Duodenal mucosa (tissue), 2 donors: ENCODE results near the gene TIA1.
"Not testable (repeated sequence)": the region's sequence is repeated elsewhere in the genome, so short reads cannot be mapped to it uniquely, and the experiment has no call there.

Experiments
- H3K27ac ChIP-seq: one replicate; pipeline ENCODE4 v1.7.0; 2013; ENCODE audit warnings: low read depth, low read length
- H3K27me3 ChIP-seq, 2 donors: one replicate each; pipeline ENCODE4 v1.7.0; 2013; ENCODE audit warnings: low read length in 2 of 2, control low read depth in 1 of 2; ENCODE audit not compliant: insufficient read depth in 2 of 2, control insufficient read depth in 1 of 2
- H3K36me3 ChIP-seq, 2 donors: one replicate each; pipeline ENCODE4 v1.7.0; 2013; ENCODE audit warnings: low read length in 2 of 2, control low read depth in 1 of 2; ENCODE audit not compliant: insufficient read depth in 2 of 2, control insufficient read depth in 1 of 2
- H3K4me1 ChIP-seq, 2 donors: one replicate each; pipeline ENCODE4 v1.7.0; 2013; ENCODE audit warnings: low read length in 2 of 2, control low read depth in 1 of 2; ENCODE audit not compliant: insufficient read depth in 2 of 2, control insufficient read depth in 1 of 2
- H3K4me3 ChIP-seq, 2 donors: one replicate each; pipeline ENCODE4 v1.7.0; 2013; ENCODE audit warnings: low read length in 2 of 2, low read depth in 1 of 2
- H3K9ac ChIP-seq, 2 donors: one replicate each; pipeline ENCODE4 v1.7.0; 2013; ENCODE audit warnings: low read length in 2 of 2, low read depth in 1 of 2
- H3K9me3 ChIP-seq, 2 donors: one replicate each; pipeline ENCODE4 v1.7.0; 2013; ENCODE audit warnings: low read length in 2 of 2, control low read depth in 1 of 2; ENCODE audit not compliant: control insufficient read depth in 1 of 2

The TIA1 gene

DNA sequence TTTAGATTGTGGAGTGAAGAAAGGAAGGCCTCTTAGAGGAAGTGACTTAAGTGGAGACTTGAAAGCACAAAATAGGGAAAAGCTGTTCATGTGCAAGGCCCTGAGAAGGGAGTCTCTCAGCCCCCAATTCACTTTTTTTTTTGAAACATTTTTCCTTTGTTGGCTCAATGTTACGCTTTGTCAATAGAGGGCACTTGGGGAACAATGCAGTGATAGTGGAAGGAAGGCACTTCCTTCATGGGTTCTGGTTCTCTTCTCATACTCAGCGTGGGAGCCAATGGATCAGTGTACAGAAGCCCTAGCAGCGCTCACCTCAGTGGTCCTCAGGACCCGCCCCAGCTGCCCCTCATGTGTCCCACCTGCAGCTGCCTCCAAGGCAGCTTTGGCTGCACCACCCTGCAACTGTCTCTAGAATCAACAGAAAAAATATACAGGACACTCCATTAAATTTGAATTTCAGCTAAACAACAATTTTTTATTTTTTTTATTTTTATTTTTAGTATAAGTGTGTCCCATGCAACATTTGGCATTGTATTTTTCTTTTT lies 49.0 kb downstream of the TIA1 start:
- Histone ChIP-seq H3K9me3 (no peaks in the 10 kb centered on the region), H3K27ac (no peak overlapping the region), H3K9ac (no peak overlapping the region), H3K4me1 (peaks cover 0 to 3% of the 10 kb centered on the region in 2 donors), H3K4me3 (no peak overlapping the region), H3K27me3 (no peaks in the 10 kb centered on the region), H3K36me3 (no peaks in the 10 kb centered on the region)

DNA sequence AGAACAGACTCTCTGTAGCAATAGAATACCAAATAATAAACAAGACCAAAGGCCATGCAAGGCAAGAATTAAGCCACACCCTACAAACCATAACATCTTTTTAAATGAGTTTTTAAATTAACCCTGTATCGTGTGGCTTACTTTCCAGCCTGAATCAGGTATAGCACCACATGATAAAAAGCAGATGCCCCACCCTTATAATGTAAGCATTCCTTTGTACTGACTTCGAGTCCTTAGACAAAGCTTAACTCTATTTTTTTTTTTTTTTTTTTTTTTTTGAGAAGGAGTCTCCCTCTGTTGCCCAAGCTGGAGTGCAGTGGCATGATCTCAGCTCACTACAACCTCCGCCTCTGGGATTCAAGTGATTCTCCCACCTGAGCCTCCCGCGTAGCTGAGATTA lies 55.9 kb downstream of the TIA1 start:
- Histone ChIP-seq H3K27ac (no peak overlapping the region), H3K36me3 (no peaks in the 10 kb centered on the region), H3K27me3 (no peaks in the 10 kb centered on the region), H3K4me1 (peaks cover 0 to 11% of the 10 kb centered on the region in 2 donors), H3K4me3 (no peak overlapping the region), H3K9me3 (no peaks in the 10 kb centered on the region), H3K9ac (no peak overlapping the region)

GRCh38 chr2:70191244-70191735 lies 57.1 kb downstream of the TIA1 start:
- peaks cover 0 to 11% of the 10 kb centered on the region in 2 donors for H3K4me1 ChIP-seq
- no peaks in the 10 kb centered on the region for H3K36me3 ChIP-seq
- peak overlapping the region; percentile 95 for H3K27ac ChIP-seq
- H3K4me3 ChIP-seq = peak overlapping the region; percentile 95 to 100
- no peaks in the 10 kb centered on the region for H3K9me3 ChIP-seq
- H3K27me3 ChIP-seq = no peaks in the 10 kb centered on the region
- H3K9ac ChIP-seq = peak overlapping the region; percentile 45 to 97

DNA sequence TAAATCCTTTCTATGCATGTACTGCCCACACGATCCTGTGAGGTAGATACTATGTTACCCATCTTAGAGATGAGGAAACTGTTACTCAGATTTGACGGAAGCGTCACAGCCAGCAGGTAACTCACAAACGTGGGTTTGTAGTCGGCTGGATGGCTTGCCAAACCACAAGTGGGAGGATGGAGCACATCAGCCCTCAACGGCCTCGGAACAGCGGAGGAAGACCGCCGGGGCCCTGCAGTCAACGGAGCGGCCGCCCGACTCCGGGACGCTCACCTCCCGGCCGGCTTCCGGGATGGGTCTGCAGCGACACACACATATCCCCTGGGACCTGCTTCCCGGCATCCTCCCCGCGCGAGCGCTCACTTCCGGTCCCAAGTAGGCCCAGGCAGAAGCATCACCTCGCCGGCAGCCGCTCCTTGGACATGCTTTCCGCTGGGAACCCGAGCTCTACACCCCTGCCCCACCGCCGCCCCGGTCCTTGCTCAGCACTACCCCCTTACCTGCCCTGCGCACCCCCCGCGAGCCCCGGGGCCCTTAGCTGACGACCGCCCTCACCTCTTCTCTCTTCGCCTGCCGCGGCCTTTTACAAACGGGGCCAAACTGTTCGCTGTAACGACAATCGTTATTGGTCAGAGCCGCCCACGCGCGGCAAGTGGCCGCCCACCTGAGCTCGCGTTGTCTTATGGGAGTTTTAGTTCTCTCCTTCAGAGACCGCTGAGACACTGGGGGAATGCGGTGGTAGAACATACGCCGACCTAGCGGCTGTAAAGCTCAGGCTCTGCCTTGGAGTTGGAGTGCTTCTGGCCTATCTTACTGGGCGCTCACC lies 57.8 kb downstream of the TIA1 start, which contains the start of gene C2orf42:
Gene C2orf42, minus strand, starts transcription at position 602 of the 826 bp plus-strand sequence. CDS start 9,034 bp downstream, outside the sequence.
- Histone ChIP-seq H3K27ac (peak within 1 kb of the TSS; percentile 95), H3K36me3 (no peaks in the 10 kb centered on the region), H3K9me3 (no peaks in the 10 kb centered on the region), H3K27me3 (no peaks in the 10 kb centered on the region), H3K4me1 (peaks cover 0 to 11% of the 10 kb centered on the region in 2 donors), H3K4me3 (peak within 1 kb of the TSS; percentile 95 to 100), H3K9ac (peak within 1 kb of the TSS; percentile 97)

DNA sequence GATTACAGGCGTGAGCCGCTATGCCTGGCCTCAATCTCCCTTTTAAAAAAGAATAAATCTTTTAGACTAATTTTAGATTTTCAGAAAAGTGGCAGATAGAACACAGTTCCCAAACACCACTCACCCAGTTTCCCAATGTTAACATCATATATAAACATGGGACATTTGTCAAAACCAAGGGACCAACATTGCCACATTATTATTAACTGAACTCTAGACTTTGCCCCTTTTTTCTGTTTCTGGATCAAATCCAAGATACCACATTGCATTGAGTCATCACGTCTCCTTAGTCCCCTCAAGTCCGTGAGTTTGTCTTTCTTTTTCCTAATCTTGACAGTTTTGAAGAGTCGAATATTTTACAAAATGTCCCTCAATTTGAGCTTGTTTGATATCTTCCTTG lies 60.0 kb downstream of the TIA1 start:
- Histone ChIP-seq H3K27ac (no peak overlapping the region), H3K9me3 (no peaks in the 10 kb centered on the region), H3K36me3 (no peaks in the 10 kb centered on the region), H3K9ac (no peak overlapping the region), H3K4me1 (peaks cover 0 to 11% of the 10 kb centered on the region in 2 donors), H3K27me3 (no peaks in the 10 kb centered on the region), H3K4me3 (no peak overlapping the region)

DNA sequence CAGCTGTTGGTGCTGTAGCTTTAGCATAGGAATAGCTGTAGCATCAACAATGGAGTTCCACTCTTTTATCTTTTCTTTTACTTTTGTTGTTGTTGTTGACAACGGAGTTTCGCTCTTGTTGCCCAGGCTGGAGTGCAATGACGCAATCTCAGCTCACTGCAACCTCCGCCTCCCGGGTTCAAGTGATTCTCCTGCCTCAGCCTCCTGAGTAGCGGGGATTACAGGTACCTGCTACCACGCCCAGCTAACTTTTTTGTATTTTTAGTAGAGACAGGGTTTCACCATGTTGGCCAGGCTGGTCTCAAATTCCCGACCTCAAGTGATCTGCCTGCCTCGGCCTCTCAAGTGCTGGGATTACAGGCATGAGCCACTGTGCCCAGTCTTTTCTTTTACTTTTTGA lies 61.3 kb downstream of the TIA1 start:
- not testable (repeated sequence) for H3K36me3 ChIP-seq, H3K9me3 ChIP-seq, H3K4me3 ChIP-seq, H3K9ac ChIP-seq, H3K27ac ChIP-seq, H3K27me3 ChIP-seq
- H3K4me1 ChIP-seq = peaks cover 0 to 11% of the 10 kb centered on the region in 2 donors

DNA sequence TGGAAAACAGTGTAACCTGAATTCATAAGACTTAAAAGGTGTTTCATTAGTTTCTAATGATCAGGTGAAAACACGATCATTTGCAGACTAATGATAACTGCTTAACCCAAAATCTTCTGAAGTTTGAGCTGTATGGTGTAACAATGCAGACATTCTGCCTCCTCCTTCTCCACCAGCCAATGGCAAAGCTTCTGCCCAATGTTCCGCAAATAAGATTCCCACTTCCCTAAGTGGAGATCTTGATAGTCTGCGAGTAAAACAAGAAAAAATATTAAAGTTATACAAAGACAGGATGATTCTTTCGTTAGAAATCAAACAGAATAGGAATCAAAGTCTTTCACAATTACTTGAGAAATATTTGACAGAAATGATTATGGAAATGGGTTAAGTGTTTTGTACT lies 65.7 kb downstream of the TIA1 start:
- Histone ChIP-seq H3K4me3 (no peak overlapping the region), H3K36me3 (peaks cover 9 to 12% of the 10 kb centered on the region in 2 donors), H3K27ac (no peak overlapping the region), H3K9me3 (no peaks in the 10 kb centered on the region), H3K4me1 (no peaks in the 10 kb centered on the region), H3K9ac (no peak overlapping the region), H3K27me3 (no peaks in the 10 kb centered on the region)

DNA sequence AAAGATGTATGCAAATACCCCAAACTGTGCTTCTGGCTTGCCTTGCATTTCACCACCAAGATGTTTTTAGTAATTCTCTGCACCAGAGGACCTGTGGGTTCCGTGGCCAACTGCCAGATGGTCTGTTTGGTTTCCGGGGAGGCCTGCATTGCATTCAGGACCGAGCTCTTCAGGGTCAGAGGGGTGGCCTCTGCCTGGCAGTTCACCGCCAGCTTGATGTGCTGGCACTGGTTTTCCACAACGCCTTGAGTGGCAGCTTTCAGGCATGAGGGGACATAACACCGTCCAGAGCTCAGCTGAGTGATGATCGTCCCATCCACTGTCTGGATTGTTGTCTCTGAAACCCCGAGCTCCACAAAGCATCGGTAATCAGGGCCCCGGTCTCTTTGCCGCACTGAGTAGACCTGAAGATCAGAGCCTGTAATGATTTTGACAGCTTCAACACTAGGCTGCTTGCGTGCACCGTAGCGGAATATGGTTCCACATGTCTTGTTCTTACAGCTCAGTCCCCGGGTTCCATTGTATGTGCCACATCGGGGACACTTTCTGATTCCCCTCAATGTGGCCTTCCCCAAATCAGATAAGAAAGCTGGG lies 67.0 kb downstream of the TIA1 start:
- H3K27me3 ChIP-seq = no peaks in the 10 kb centered on the region
- H3K27ac ChIP-seq = no peak overlapping the region

GRCh38 chr2:70173520-70173919 lies 74.9 kb downstream of the TIA1 start:
- Histone ChIP-seq H3K36me3 (peaks cover 11 to 34% of the 10 kb centered on the region in 2 donors), H3K27me3 (no peaks in the 10 kb centered on the region), H3K9ac (no peak overlapping the region), H3K4me3 (no peak overlapping the region), H3K4me1 (no peaks in the 10 kb centered on the region), H3K27ac (no peak overlapping the region), H3K9me3 (no peaks in the 10 kb centered on the region)

More for the DNA sequence above, 67.0 kb downstream of the TIA1 start:
- Histone ChIP-seq H3K36me3 (peaks cover 9 to 17% of the 10 kb centered on the region in 2 donors), H3K9ac (no peak overlapping the region), H3K4me1 (no peaks in the 10 kb centered on the region), H3K4me3 (no peak overlapping the region), H3K9me3 (no peaks in the 10 kb centered on the region)

GRCh38 chr2:70169654-70170245 lies 78.7 kb downstream of the TIA1 start:
- not testable (repeated sequence) for H3K27me3 ChIP-seq, H3K9me3 ChIP-seq, H3K27ac ChIP-seq, H3K4me3 ChIP-seq, H3K9ac ChIP-seq, H3K4me1 ChIP-seq
- H3K36me3 ChIP-seq = peaks cover 8 to 29% of the 10 kb centered on the region in 2 donors
